Measurements from ENCODE around the gene TEN1. TPM values are rescaled to one million over a fixed set of nuclear protein-coding genes. Genes with fewer than 3 reads are reported as not detected.

The TEN1 gene
- total RNA-seq, 4 donors from 2014 or later: 18.7 to 137 (median 20.7) TPM

- in situ Hi-C loops (cut with MboI; ENCODE audit: low pct_ligation_motif_present in 1 of 4, low pct_unique_long_range_greater_than_20kb in 1 of 4, low sequenced_read_pairs in 3 of 4): loop anchor here in 1 of 4 donors (10.0 kb wide), 1 partner anchor 90 kb away; the partner anchor contains the start of gene MRPL38
These were observed 15.8 kb downstream of the TEN1 start for GRCh38 chr17:75994802-75995370.

GRCh38 chr17:75995385-75995925 is 16.4 kb downstream of the TEN1 start:
- WGBS, 2 donors (ENCODE audit: low coverage in 1 of 2): 89% methylated on average over 7 of the region's 7 CpGs; no CpG with 5 or more reads in 1 of the 2 donors
- no peak for DNase-seq
- H3K4me1 ChIP-seq: peaks cover 10 to 69% (median 44%) of the 10 kb centered on the region in 4 donors
- in situ Hi-C loops (cut with MboI; ENCODE audit: low pct_ligation_motif_present in 1 of 4, low pct_unique_long_range_greater_than_20kb in 1 of 4, low sequenced_read_pairs in 3 of 4) (loop anchor here in 1 of 4 donors (10.0 kb wide), 1 partner anchor 91 kb away; the partner anchor contains the start of gene MRPL38), intact Hi-C loops (cut with DNase I; ENCODE audit: low total_unique reads) (no loop called here)
- no peaks in the 10 kb centered on the region for H3K9me3 ChIP-seq
- H3K27ac ChIP-seq: peak overlapping the region; percentile 84 to 91 (median 87)
- H3K4me3 ChIP-seq: no peak overlapping the region
- TF ChIP-seq EP300 (IDR thresholded peaks at IDR 0.05; ENCODE audit: low read depth) (no peak), CTCF (IDR thresholded peaks at IDR 0.05) (no peak), POLR2AphosphoS5 (IDR thresholded peaks at IDR 0.05) (no peak), POLR2A (IDR thresholded peaks at IDR 0.05) (no peak)
- no peaks in the 10 kb centered on the region for H3K36me3 ChIP-seq
- no peaks in the 10 kb centered on the region for H3K27me3 ChIP-seq

More at GRCh38 chr17:75994802-75995370, 15.8 kb downstream of the TEN1 start:
- H3K4me1 ChIP-seq: peaks cover 10 to 63% (median 38%) of the 10 kb centered on the region in 4 donors
- no peak for DNase-seq
- H3K36me3 ChIP-seq: no peaks in the 10 kb centered on the region
- H3K9me3 ChIP-seq: no peaks in the 10 kb centered on the region
- TF ChIP-seq POLR2AphosphoS5 (IDR thresholded peaks at IDR 0.05) (no peak), CTCF (IDR thresholded peaks at IDR 0.05) (no peak), POLR2A (IDR thresholded peaks at IDR 0.05) (no peak), EP300 (IDR thresholded peaks at IDR 0.05; ENCODE audit: low read depth) (no peak)
- H3K27me3 ChIP-seq: no peaks in the 10 kb centered on the region
- H3K4me3 ChIP-seq: no peak overlapping the region
- intact Hi-C loops (cut with DNase I; ENCODE audit: low total_unique reads): no loop called here
- peak overlapping the region; percentile 84 to 91 (median 87) for H3K27ac ChIP-seq
- WGBS, 2 donors (ENCODE audit: low coverage in 1 of 2): 60 to 75% methylated on average over 2 to 5 of the region's 5 CpGs

GRCh38 chr17:75996665-75997590 is 17.9 kb downstream of the TEN1 start:
- peak overlapping the region; percentile 84 to 91 (median 87) for H3K27ac ChIP-seq
- 10 to 20% methylated on average over 5 to 18 of the region's 18 CpGs for WGBS, 2 donors (ENCODE audit: low coverage in 1 of 2)
- H3K9me3 ChIP-seq: no peaks in the 10 kb centered on the region
- intact Hi-C loops (cut with DNase I; ENCODE audit: low total_unique reads) (no loop called here), in situ Hi-C loops (cut with MboI; ENCODE audit: low pct_ligation_motif_present in 1 of 4, low pct_unique_long_range_greater_than_20kb in 1 of 4, low sequenced_read_pairs in 3 of 4) (loop anchor here in 1 of 4 donors (10.0 kb wide), 1 partner anchor 92 kb away; the partner anchor contains the start of gene MRPL38)
- peak; percentile 89 for DNase-seq
- H3K4me1 ChIP-seq: peaks cover 13 to 83% (median 57%) of the 10 kb centered on the region in 4 donors
- peak overlapping the region in 1 of 4 donors; percentile 0 for H3K4me3 ChIP-seq
- H3K36me3 ChIP-seq: no peaks in the 10 kb centered on the region
- TF ChIP-seq POLR2A (IDR thresholded peaks at IDR 0.05) (peak; percentile 78), EP300 (IDR thresholded peaks at IDR 0.05; ENCODE audit: low read depth) (no peak), POLR2AphosphoS5 (IDR thresholded peaks at IDR 0.05) (peak in 2 of 3 donors; percentile 74 to 75)
- no peaks in the 10 kb centered on the region for H3K27me3 ChIP-seq

GRCh38 chr17:75998327-75998795 is 19.3 kb downstream of the TEN1 start:
- H3K27me3 ChIP-seq: no peaks in the 10 kb centered on the region
- DNase-seq: peak; percentile 58
- in situ Hi-C loops (cut with MboI; ENCODE audit: low pct_ligation_motif_present in 1 of 4, low pct_unique_long_range_greater_than_20kb in 1 of 4, low sequenced_read_pairs in 3 of 4) (loop anchor here in 1 of 4 donors (10.0 kb wide), 1 partner anchor 94 kb away; the partner anchor contains the start of gene MRPL38), intact Hi-C loops (cut with DNase I; ENCODE audit: low total_unique reads) (no loop called here)
- peaks cover 13 to 93% (median 63%) of the 10 kb centered on the region in 4 donors for H3K4me1 ChIP-seq
- 73 to 78% methylated on average over 4 to 9 of the region's 9 CpGs for WGBS, 2 donors (ENCODE audit: low coverage in 1 of 2)
- no peaks in the 10 kb centered on the region for H3K36me3 ChIP-seq
- peak overlapping the region; percentile 84 to 91 (median 87) for H3K27ac ChIP-seq
- TF ChIP-seq POLR2AphosphoS5 (IDR thresholded peaks at IDR 0.05) (peak; percentile 15 to 79 (median 67)), POLR2A (IDR thresholded peaks at IDR 0.05) (peak; percentile 53), EP300 (IDR thresholded peaks at IDR 0.05; ENCODE audit: low read depth) (no peak)
- H3K4me3 ChIP-seq: no peak overlapping the region
- no peaks in the 10 kb centered on the region for H3K9me3 ChIP-seq
